HFFc6 (cell line): ENCODE data around the gene NOC4L. TPM values are rescaled to one million over a fixed set of nuclear protein-coding genes. Genes with fewer than 3 reads are reported as not detected.
"Not testable (repeated sequence)": the region's sequence is repeated elsewhere in the genome, so short reads cannot be mapped to it uniquely, and the experiment has no call there.

ENCODE experiments used
- DNase-seq: peaks from one replicate; pipeline ENCODE4 v3.0.0-alpha.2; 2018
- H3K27ac Mint-ChIP-seq: 2 replicates; pipeline ENCODE4 v1.8.0; 2020; ENCODE audit warnings: mild to moderate bottlenecking, mixed read lengths
- H3K27me3 Mint-ChIP-seq: 2 replicates; pipeline ENCODE4 v1.8.0; 2021; ENCODE audit warnings: mild to moderate bottlenecking, moderate library complexity, mixed read lengths; ENCODE audit not compliant: insufficient read depth
- H3K36me3 Mint-ChIP-seq: 2 replicates; pipeline ENCODE4 v1.8.0; 2021; ENCODE audit warnings: low read depth, mixed read lengths
- H3K4me1 Mint-ChIP-seq: 2 replicates; pipeline ENCODE4 v1.8.0; 2020; ENCODE audit warnings: low read depth, mixed read lengths
- H3K4me3 Mint-ChIP-seq: 2 replicates; pipeline ENCODE4 v1.8.0; 2020; ENCODE audit warnings: mild to moderate bottlenecking, moderate library complexity, mixed read lengths
- H3K9me3 Mint-ChIP-seq: 2 replicates; pipeline ENCODE4 v1.8.0; 2020; ENCODE audit warnings: mild to moderate bottlenecking, mixed read lengths
- CTCF ChIP-seq: fragments of 200-600 bp; sonication (generic); IDR thresholded peaks from 2 replicates; pipeline ENCODE4 v1.5.0; 2021; ENCODE audit warnings: antibody characterized with exemption, mild to moderate bottlenecking
- total RNA-seq, 6 experiments: library from RNA; stranded (reverse); fragmentation: NEBNext Ultra II Directional; extraction: Animal tissue kit (Norgen Biotek cat#: 25700); gene quantifications; 2 replicates in 1 of 6; 3 replicates in 5 of 6; pipeline ENCODE4 v1.2.3, GENCODE V29; 2021

The NOC4L gene
- total RNA-seq, 6 experiments from 2014 or later, result 25.8 to 33.5 (median 31.3) TPM

- H3K27me3 Mint-ChIP-seq, result peaks cover 4% of the 10 kb centered on the region
- H3K36me3 Mint-ChIP-seq, result peaks cover 12% of the 10 kb centered on the region
- DNase-seq, result no peak
- H3K9me3 Mint-ChIP-seq, result peaks cover 22% of the 10 kb centered on the region
- H3K4me3 Mint-ChIP-seq, result no peak overlapping the region
- TF ChIP-seq CTCF, result no peak
- no peak overlapping the region for H3K27ac Mint-ChIP-seq
- H3K4me1 Mint-ChIP-seq, result no peaks in the 10 kb centered on the region; the same call in 1 of the 2 replicates
Measured at GRCh38 chr12:132194556-132194955, 50.3 kb downstream of the NOC4L start.

- H3K9me3 Mint-ChIP-seq, result peaks cover 22% of the 10 kb centered on the region
- not testable (repeated sequence) for H3K27me3 Mint-ChIP-seq, DNase-seq, H3K4me1 Mint-ChIP-seq, H3K27ac Mint-ChIP-seq, H3K4me3 Mint-ChIP-seq
- H3K36me3 Mint-ChIP-seq, result peaks cover 12% of the 10 kb centered on the region
Measured at GRCh38 chr12:132195242-132195641, 51.0 kb downstream of the NOC4L start.

- Mint-ChIP-seq H3K4me3 (no peak overlapping the region), H3K9me3 (peaks cover 22% of the 10 kb centered on the region), H3K27me3 (peaks cover 13% of the 10 kb centered on the region), H3K27ac (no peak overlapping the region), H3K4me1 (no peaks in the 10 kb centered on the region), H3K36me3 (peaks cover 12% of the 10 kb centered on the region)
- TF ChIP-seq CTCF, result no peak
- DNase-seq, result no peak
Measured at GRCh38 chr12:132196038-132196872, 52.0 kb downstream of the NOC4L start.

- Mint-ChIP-seq H3K9me3 (peaks cover 22% of the 10 kb centered on the region), H3K4me3 (no peak overlapping the region), H3K36me3 (peaks cover 12% of the 10 kb centered on the region), H3K4me1 (no peaks in the 10 kb centered on the region), H3K27me3 (peaks cover 14% of the 10 kb centered on the region), H3K27ac (no peak overlapping the region)
- TF ChIP-seq CTCF, result no peak
- DNase-seq, result no peak
Measured at GRCh38 chr12:132196873-132197390, 52.7 kb downstream of the NOC4L start.

GRCh38 chr12:132197581-132198354, 53.5 kb downstream of the NOC4L start:
- Mint-ChIP-seq H3K27me3 (peaks cover 22% of the 10 kb centered on the region), H3K4me1 (no peaks in the 10 kb centered on the region), H3K4me3 (no peak overlapping the region), H3K27ac (no peak overlapping the region), H3K9me3 (peaks cover 22% of the 10 kb centered on the region), H3K36me3 (peaks cover 12% of the 10 kb centered on the region)
- TF ChIP-seq CTCF, result no peak
- no peak for DNase-seq
